NOMO-1 treated with DMSO at 0.1 percent for 48 hours (cell line): ENCODE measurements around the gene SEMA3B.
"Not testable (repeated sequence)": the region's sequence is repeated elsewhere in the genome, so short reads cannot be mapped to it uniquely, and the experiment has no call there.

Source experiments
- DNase-seq: peaks from one replicate; lab custom pipeline; 2025; ENCODE audit not compliant: unreplicated experiment; lab: John Stamatoyannopoulos, UW

SEMA3B gene

GRCh38 chr3:50312041-50312440 lies 43.1 kb downstream of the SEMA3B start:
- DNase-seq: not testable (repeated sequence)

GRCh38 chr3:50314342-50314741 lies 45.4 kb downstream of the SEMA3B start:
- DNase-seq: no peak

- no peak for DNase-seq
Measured at GRCh38 chr3:50314816-50315215, 45.9 kb downstream of the SEMA3B start.

- DNase-seq: no peak
Measured at GRCh38 chr3:50316657-50317242, 47.8 kb downstream of the SEMA3B start.

- DNase-seq: no peak
Measured at GRCh38 chr3:50317300-50317699, 48.4 kb downstream of the SEMA3B start.

- no peak for DNase-seq
Measured at GRCh38 chr3:50318163-50318562, 49.2 kb downstream of the SEMA3B start.

- DNase-seq: no peak
Measured at GRCh38 chr3:50318615-50319014, 49.7 kb downstream of the SEMA3B start.

GRCh38 chr3:50319181-50319893 lies 50.4 kb downstream of the SEMA3B start:
- DNase-seq: no peak

GRCh38 chr3:50319894-50320625 lies 51.1 kb downstream of the SEMA3B start:
- DNase-seq: no peak

GRCh38 chr3:50320853-50321335 lies 51.9 kb downstream of the SEMA3B start:
- DNase-seq: peak; percentile 28

- DNase-seq: peak; percentile 85
Measured at GRCh38 chr3:50321336-50322114, 52.6 kb downstream of the SEMA3B start.

- DNase-seq: no peak
Measured at GRCh38 chr3:50322115-50322385, 53.1 kb downstream of the SEMA3B start.

- DNase-seq: no peak
Measured at GRCh38 chr3:50322386-50323091, 53.6 kb downstream of the SEMA3B start, which contains the start of gene HYAL2. Gene HYAL2 (minus strand): TSS chr3:50322745. CDS start chr3:50320489, 2,256 bp downstream.

GRCh38 chr3:50323092-50323600 lies 54.2 kb downstream of the SEMA3B start:
- DNase-seq: no peak

- no peak for DNase-seq
Measured at GRCh38 chr3:50323614-50324199, 54.8 kb downstream of the SEMA3B start.

GRCh38 chr3:50324351-50325112 lies 55.6 kb downstream of the SEMA3B start:
- DNase-seq: peak; percentile 35

GRCh38 chr3:50325113-50325480 lies 56.1 kb downstream of the SEMA3B start:
- no peak for DNase-seq

- DNase-seq: no peak
Measured at GRCh38 chr3:50325497-50326181, 56.7 kb downstream of the SEMA3B start.

GRCh38 chr3:50326182-50326541 lies 57.2 kb downstream of the SEMA3B start:
- DNase-seq: no peak
